Liver (tissue), 9 donors: ENCODE results near the gene VAPA. TPM values are rescaled to one million over a fixed set of nuclear protein-coding genes. Genes with fewer than 3 reads are reported as not detected.
"Not testable (repeated sequence)": the region's sequence is repeated elsewhere in the genome, so short reads cannot be mapped to it uniquely, and the experiment has no call there.

Source experiments
- DNase-seq: peaks from one replicate; pipeline ENCODE4 v3.0.0-alpha.2; 2017; ENCODE audit warnings: low spot score
- H3K27ac ChIP-seq, 2 donors: one replicate each; pipeline ENCODE4 v1.7.0; 2013; ENCODE audit warnings: inconsistent platforms in 2 of 2, low read length in 2 of 2, control low read depth in 1 of 2, low read depth in 1 of 2, mild to moderate bottlenecking in 1 of 2
- H3K27me3 ChIP-seq, 4 donors: one replicate each; pipeline versions ENCODE4 v1.6.1 to v1.7.0; 2013; ENCODE audit warnings: low read length in 3 of 4, inconsistent platforms in 1 of 4, mild to moderate bottlenecking in 1 of 4, moderate library complexity in 1 of 4; ENCODE audit not compliant: control insufficient read depth in 4 of 4, insufficient read depth in 4 of 4
- H3K36me3 ChIP-seq, 4 donors: one replicate each; pipeline versions ENCODE4 v1.6.1 to v1.7.0; 2013; ENCODE audit warnings: low read length in 3 of 4, mild to moderate bottlenecking in 3 of 4, low read depth in 1 of 4, moderate library complexity in 1 of 4; ENCODE audit not compliant: control insufficient read depth in 4 of 4, insufficient read depth in 3 of 4
- H3K4me1 ChIP-seq, 4 donors: one replicate each; pipeline versions ENCODE4 v1.6.1 to v1.7.0; 2013; ENCODE audit warnings: low read length in 3 of 4, mild to moderate bottlenecking in 3 of 4, moderate library complexity in 1 of 4; ENCODE audit not compliant: control insufficient read depth in 4 of 4, insufficient read depth in 4 of 4
- H3K4me3 ChIP-seq, 3 donors: one replicate each; pipeline versions ENCODE4 v1.6.1 to v1.7.0; 2013; ENCODE audit warnings: low read length in 3 of 3, control low read depth in 1 of 3, low read depth in 1 of 3, mild to moderate bottlenecking in 1 of 3
- H3K9ac ChIP-seq, 2 donors: one replicate each; pipeline ENCODE4 v1.7.0; 2013; ENCODE audit warnings: low read length in 2 of 2, mild to moderate bottlenecking in 2 of 2, moderate library complexity in 2 of 2, control low read depth in 1 of 2, low read depth in 1 of 2
- H3K9me3 ChIP-seq, 4 donors: one replicate each; pipeline versions ENCODE4 v1.6.1 to v1.7.0; 2013; ENCODE audit warnings: low read length in 3 of 4; ENCODE audit not compliant: control insufficient read depth in 4 of 4
- CTCF ChIP-seq: fragments of 150-350 bp; IDR thresholded peaks from 2 replicates; pipeline ENCODE4 v1.5.1; 2017; ENCODE audit warnings: improper control_type of control experiment, low read depth, low read length; ENCODE audit not compliant: missing input control
- EGR1 ChIP-seq, 2 donors: IDR thresholded peaks; 2 replicates each; pipeline ENCODE4 v1.6.1; 2016 to 2018; ENCODE audit warnings: antibody characterized with exemption in 2 of 2, low read depth in 2 of 2
- FOXA1 ChIP-seq: IDR thresholded peaks from 2 replicates; pipeline ENCODE4 v1.6.1; 2016; ENCODE audit warnings: antibody characterized with exemption
- FOXA2 ChIP-seq: IDR thresholded peaks from 2 replicates; pipeline ENCODE4 v1.6.1; 2016; ENCODE audit warnings: antibody characterized with exemption
- GABPA ChIP-seq, 2 donors: IDR thresholded peaks in 1 of 2; conservative IDR thresholded peaks in 1 of 2; 2 replicates each; pipeline ENCODE4 v1.6.1; 2016; ENCODE audit warnings: antibody characterized with exemption in 2 of 2, mild to moderate bottlenecking in 1 of 2, moderate library complexity in 1 of 2
- HNF4A ChIP-seq, 2 donors: conservative IDR thresholded peaks; 2 replicates each; pipeline ENCODE4 v1.6.1; 2016; ENCODE audit warnings: antibody characterized with exemption in 2 of 2, mild to moderate bottlenecking in 2 of 2
- RAD21 ChIP-seq, 2 donors: IDR thresholded peaks; 2 replicates each; pipeline ENCODE4 v1.6.1; 2016; ENCODE audit warnings: antibody characterized with exemption in 2 of 2, mild to moderate bottlenecking in 2 of 2
- RXRA ChIP-seq, 2 donors: IDR thresholded peaks; 2 replicates each; pipeline ENCODE4 v1.6.1; 2017 to 2018; ENCODE audit warnings: antibody characterized with exemption in 2 of 2, mild to moderate bottlenecking in 1 of 2
- SP1 ChIP-seq: IDR thresholded peaks from 2 replicates; pipeline ENCODE4 v1.6.1; 2018; ENCODE audit warnings: antibody characterized with exemption, mild to moderate bottlenecking
- YY1 ChIP-seq: IDR thresholded peaks from 2 replicates; pipeline ENCODE4 v1.6.1; 2016; ENCODE audit warnings: antibody characterized with exemption, mild to moderate bottlenecking
- ZBTB33 ChIP-seq: IDR thresholded peaks from 2 replicates; pipeline ENCODE4 v1.6.1; 2016; ENCODE audit warnings: antibody characterized with exemption
- WGBS: extraction: QIAGEN DNeasy Blood & Tissue Kit; methylation state at CpG from one replicate; pipeline ENCODE4 v1.1.7; 2013; 5-methylcytosine and 5-hydroxymethylcytosine counted together
- polyA plus RNA-seq, 2 donors: library from polyadenylated mRNA; stranded (reverse) in 1 of 2; unstranded in 1 of 2; fragments of 200-250 nt in 1 of 2; fragments of >200 nt in 1 of 2; fragmentation: Nextera tagmentation in 1 of 2; extraction: Ambion mirVana in 1 of 2; gene quantifications; one replicate each; pipeline versions ENCODE4 v1.2.1 to v1.2.3, GENCODE V29; 2013 to 2015
- total RNA-seq, 2 donors: library from RNA; depleted of rRNA; stranded (reverse); fragments of >200 nt; gene quantifications; one replicate each; pipeline ENCODE4 v1.2.3, GENCODE V29; 2014
- TF ChIP-seq, protein P1 (sequence below): IDR thresholded peaks from 2 replicates; pipeline ENCODE4 v1.6.1; 2016; ENCODE audit warnings: antibody characterized with exemption, mild to moderate bottlenecking
- donor health status: healthy.
- donor health status: healthy.
- donor health status: healthy.
- donor health status: healthy.
- donor health status: healthy.

The VAPA gene
- total and polyA plus RNA-seq, 4 donors = 80.7 to 114 (median 91.0) TPM

- no peaks in the 10 kb centered on the region for H3K36me3 ChIP-seq
- no peak overlapping the region for H3K9ac ChIP-seq
- H3K27ac ChIP-seq = no peak overlapping the region
- H3K27me3 ChIP-seq = no peaks in the 10 kb centered on the region
- 91% methylated on average over 1 of the region's 1 CpG for WGBS
- DNase-seq = no peak
- no peaks in the 10 kb centered on the region for H3K4me1 ChIP-seq
- no peak overlapping the region for H3K4me3 ChIP-seq
- H3K9me3 ChIP-seq = no peaks in the 10 kb centered on the region
- TF ChIP-seq RXRA (IDR thresholded peaks at IDR 0.05) = no peak
- TF ChIP-seq CTCF = no peak
- TF ChIP-seq EGR1 (IDR thresholded peaks at IDR 0.05; ENCODE audit: low read depth in 2 of 2) = no peak
- no peak for TF ChIP-seq ZBTB33
- TF ChIP-seq, protein P1, sequence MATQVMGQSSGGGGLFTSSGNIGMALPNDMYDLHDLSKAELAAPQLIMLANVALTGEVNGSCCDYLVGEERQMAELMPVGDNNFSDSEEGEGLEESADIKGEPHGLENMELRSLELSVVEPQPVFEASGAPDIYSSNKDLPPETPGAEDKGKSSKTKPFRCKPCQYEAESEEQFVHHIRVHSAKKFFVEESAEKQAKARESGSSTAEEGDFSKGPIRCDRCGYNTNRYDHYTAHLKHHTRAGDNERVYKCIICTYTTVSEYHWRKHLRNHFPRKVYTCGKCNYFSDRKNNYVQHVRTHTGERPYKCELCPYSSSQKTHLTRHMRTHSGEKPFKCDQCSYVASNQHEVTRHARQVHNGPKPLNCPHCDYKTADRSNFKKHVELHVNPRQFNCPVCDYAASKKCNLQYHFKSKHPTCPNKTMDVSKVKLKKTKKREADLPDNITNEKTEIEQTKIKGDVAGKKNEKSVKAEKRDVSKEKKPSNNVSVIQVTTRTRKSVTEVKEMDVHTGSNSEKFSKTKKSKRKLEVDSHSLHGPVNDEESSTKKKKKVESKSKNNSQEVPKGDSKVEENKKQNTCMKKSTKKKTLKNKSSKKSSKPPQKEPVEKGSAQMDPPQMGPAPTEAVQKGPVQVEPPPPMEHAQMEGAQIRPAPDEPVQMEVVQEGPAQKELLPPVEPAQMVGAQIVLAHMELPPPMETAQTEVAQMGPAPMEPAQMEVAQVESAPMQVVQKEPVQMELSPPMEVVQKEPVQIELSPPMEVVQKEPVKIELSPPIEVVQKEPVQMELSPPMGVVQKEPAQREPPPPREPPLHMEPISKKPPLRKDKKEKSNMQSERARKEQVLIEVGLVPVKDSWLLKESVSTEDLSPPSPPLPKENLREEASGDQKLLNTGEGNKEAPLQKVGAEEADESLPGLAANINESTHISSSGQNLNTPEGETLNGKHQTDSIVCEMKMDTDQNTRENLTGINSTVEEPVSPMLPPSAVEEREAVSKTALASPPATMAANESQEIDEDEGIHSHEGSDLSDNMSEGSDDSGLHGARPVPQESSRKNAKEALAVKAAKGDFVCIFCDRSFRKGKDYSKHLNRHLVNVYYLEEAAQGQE = no peak
- TF ChIP-seq HNF4A (conservative IDR thresholded peaks at IDR 0.05) = no peak
- no peak for TF ChIP-seq YY1
- no peak for TF ChIP-seq FOXA1
Measured at GRCh38 chr18:9890957-9891356, 22.9 kb upstream of the VAPA start.

GRCh38 chr18:9891515-9891914 is 22.3 kb upstream of the VAPA start:
- H3K4me1 ChIP-seq, H3K36me3 ChIP-seq, H3K4me3 ChIP-seq, H3K27me3 ChIP-seq, DNase-seq, H3K9me3 ChIP-seq, H3K9ac ChIP-seq, H3K27ac ChIP-seq: not testable (repeated sequence)
- WGBS = 88% methylated on average over 4 of the region's 4 CpGs

GRCh38 chr18:9894454-9895068 is 19.3 kb upstream of the VAPA start:
- no peak for TF ChIP-seq SP1
- TF ChIP-seq FOXA2 = no peak
- TF ChIP-seq GABPA (IDR thresholded peaks at IDR 0.05 in 1 of 2, conservative IDR thresholded peaks at IDR 0.05 in 1 of 2) = no peak
- TF ChIP-seq RXRA (IDR thresholded peaks at IDR 0.05) = no peak
- TF ChIP-seq RAD21 (IDR thresholded peaks at IDR 0.05) = no peak
- DNase-seq = no peak
- no peak overlapping the region for H3K4me3 ChIP-seq
- no peak overlapping the region for H3K27ac ChIP-seq
- no peaks in the 10 kb centered on the region for H3K36me3 ChIP-seq
- H3K9me3 ChIP-seq = no peaks in the 10 kb centered on the region
- WGBS = 98% methylated on average over 6 of the region's 6 CpGs
- H3K27me3 ChIP-seq = no peaks in the 10 kb centered on the region
- H3K9ac ChIP-seq = no peak overlapping the region
- H3K4me1 ChIP-seq = peaks cover 0 to 6% (median 0%) of the 10 kb centered on the region in 4 donors
